ENCODE data around the gene POLE.

The POLE gene

GRCh38 chr12:132591107-132591935, 95.8 kb downstream of the POLE start:
- DNase-seq, result no peak

GRCh38 chr12:132588821-132589669, 98.1 kb downstream of the POLE start:
- no peak for DNase-seq

GRCh38 chr12:132588319-132588718, 98.8 kb downstream of the POLE start:
- no peak for DNase-seq

GRCh38 chr12:132587781-132588180, 99.4 kb downstream of the POLE start:
- DNase-seq, result no peak

GRCh38 chr12:132586929-132587328, 100.2 kb downstream of the POLE start:
- no peak for DNase-seq

- no peak for DNase-seq
These were observed 102.0 kb downstream of the POLE start for GRCh38 chr12:132585177-132585576.

GRCh38 chr12:132584429-132584828, 102.7 kb downstream of the POLE start:
- DNase-seq, result no peak

- no peak for DNase-seq
These were observed 103.4 kb downstream of the POLE start for GRCh38 chr12:132583736-132584135.

- no peak for DNase-seq
These were observed 103.8 kb downstream of the POLE start for GRCh38 chr12:132583411-132583710.

- no peak for DNase-seq
These were observed 104.3 kb downstream of the POLE start for GRCh38 chr12:132582582-132583410.

GRCh38 chr12:132582058-132582420, 105.1 kb downstream of the POLE start:
- no peak for DNase-seq

- no peak for DNase-seq
These were observed 105.6 kb downstream of the POLE start for GRCh38 chr12:132581348-132582057.

- DNase-seq, result no peak
These were observed 106.3 kb downstream of the POLE start for GRCh38 chr12:132580701-132581292.

- DNase-seq, result no peak
These were observed 107.4 kb downstream of the POLE start for GRCh38 chr12:132579744-132580143.

GRCh38 chr12:132578826-132579225, 108.3 kb downstream of the POLE start:
- DNase-seq, result no peak

GRCh38 chr12:132578118-132578517, 109.0 kb downstream of the POLE start:
- no peak for DNase-seq

- DNase-seq, result no peak
These were observed 109.8 kb downstream of the POLE start for GRCh38 chr12:132577191-132577920.

- no peak for DNase-seq
These were observed 110.4 kb downstream of the POLE start for GRCh38 chr12:132576701-132577100.

GRCh38 chr12:132575661-132576060, 111.5 kb downstream of the POLE start:
- DNase-seq, result no peak

GRCh38 chr12:132574271-132574996, 112.7 kb downstream of the POLE start:
- no peak for DNase-seq
